DOHH2 (cell line): ENCODE data around the gene TMPRSS4.

Experiments
- CTCF ChIP-seq: fragments of 200-600 bp; sonication (generic); IDR thresholded peaks from one replicate; pipeline ENCODE4 v1.5.1; 2014; ENCODE audit warnings: antibody characterized with exemption, mild to moderate bottlenecking, low read depth, low read length; ENCODE audit not compliant: poor library complexity, severe bottlenecking
- EZH2phosphoT487 ChIP-seq: fragments of 200-600 bp; sonication (generic); IDR thresholded peaks from 2 replicates; pipeline ENCODE4 v1.6.1; 2017; ENCODE audit warnings: borderline replicate concordance, mild to moderate bottlenecking, antibody characterized with exemption, low read length, moderate library complexity, mixed read lengths

DNA sequence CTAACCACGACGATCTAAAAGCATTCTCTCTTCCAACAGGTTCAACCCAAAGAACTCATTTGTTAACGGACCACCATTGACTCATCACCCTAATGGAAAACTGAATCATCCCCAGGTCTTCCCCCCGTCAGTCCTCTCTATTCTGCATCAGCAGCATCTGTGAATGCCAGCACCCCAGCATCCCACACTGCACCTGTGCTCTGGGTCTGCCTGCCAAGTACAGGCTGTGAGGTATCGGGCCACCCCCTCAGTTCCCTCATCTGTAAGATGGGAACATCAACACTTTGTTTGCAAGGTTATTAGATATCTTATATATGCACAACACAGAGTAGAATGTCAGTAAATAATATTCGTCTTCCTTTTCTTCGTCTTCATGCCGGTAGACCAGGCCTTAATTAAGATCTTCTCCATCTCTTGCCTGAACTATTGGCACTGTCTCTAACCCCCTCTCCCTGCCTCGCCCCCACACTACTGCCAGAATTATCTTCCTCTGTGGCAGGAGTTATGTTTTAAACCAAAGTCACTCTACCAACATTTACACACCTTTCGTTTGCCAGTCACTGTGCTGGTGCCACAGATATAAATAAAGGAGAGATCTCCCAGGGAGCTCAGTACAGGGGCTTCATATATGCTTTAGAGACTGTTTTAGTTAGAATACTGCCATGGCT lies 7.8 kb upstream of the TMPRSS4 start:
- TF ChIP-seq CTCF (no peak), EZH2phosphoT487 (no peak)
